Stomach smooth muscle (tissue), 2 donors: ENCODE data around the gene FRMD6.

ENCODE experiments used
- H3K27ac ChIP-seq: one replicate; pipeline ENCODE4 v1.7.0; 2013; ENCODE audit warnings: mild to moderate bottlenecking, low read length, inconsistent platforms
- H3K27me3 ChIP-seq, 2 donors: one replicate each; pipeline ENCODE4 v1.7.0; 2013; ENCODE audit warnings: low read length in 2 of 2; ENCODE audit not compliant: insufficient read depth in 2 of 2, control insufficient read depth in 1 of 2
- H3K36me3 ChIP-seq, 2 donors: one replicate each; pipeline ENCODE4 v1.7.0; 2013; ENCODE audit warnings: low read length in 2 of 2; ENCODE audit not compliant: control insufficient read depth in 2 of 2, insufficient read depth in 2 of 2
- H3K4me1 ChIP-seq: one replicate; pipeline ENCODE4 v1.7.0; 2013; ENCODE audit warnings: low read length; ENCODE audit not compliant: control insufficient read depth, insufficient read depth
- H3K4me3 ChIP-seq, 2 donors: one replicate each; pipeline ENCODE4 v1.7.0; 2013; ENCODE audit warnings: low read length in 2 of 2
- H3K9ac ChIP-seq, 2 donors: one replicate each; pipeline ENCODE4 v1.7.0; 2013; ENCODE audit warnings: low read length in 2 of 2, mild to moderate bottlenecking in 1 of 2
- H3K9me3 ChIP-seq, 2 donors: one replicate each; pipeline ENCODE4 v1.7.0; 2013; ENCODE audit warnings: low read length in 2 of 2; ENCODE audit not compliant: control insufficient read depth in 2 of 2
- donor health status: healthy.
- donor health status: Pancreatic carcinoma.

FRMD6 gene

GRCh38 chr14:51692646-51693045 is 40.9 kb downstream of the FRMD6 start:
- Histone ChIP-seq H3K27me3 (no peaks in the 10 kb centered on the region), H3K9me3 (no peaks in the 10 kb centered on the region), H3K27ac (no peak overlapping the region), H3K4me1 (no peaks in the 10 kb centered on the region), H3K4me3 (no peak overlapping the region), H3K9ac (no peak overlapping the region), H3K36me3 (peaks cover 6 to 17% of the 10 kb centered on the region in 2 donors)

GRCh38 chr14:51697848-51698247 is 46.1 kb downstream of the FRMD6 start:
- no peaks in the 10 kb centered on the region for H3K9me3 ChIP-seq
- no peak overlapping the region for H3K9ac ChIP-seq
- no peak overlapping the region for H3K4me3 ChIP-seq
- H3K27me3 ChIP-seq: no peaks in the 10 kb centered on the region
- H3K27ac ChIP-seq: no peak overlapping the region
- no peaks in the 10 kb centered on the region for H3K4me1 ChIP-seq
- peaks cover under 1 to 13% of the 10 kb centered on the region in 2 donors for H3K36me3 ChIP-seq

- H3K27me3 ChIP-seq: no peaks in the 10 kb centered on the region
- H3K27ac ChIP-seq: no peak overlapping the region
- H3K4me3 ChIP-seq: no peak overlapping the region
- H3K4me1 ChIP-seq: no peaks in the 10 kb centered on the region
- peaks cover 28 to 38% of the 10 kb centered on the region in 2 donors for H3K36me3 ChIP-seq
- no peak overlapping the region for H3K9ac ChIP-seq
- no peaks in the 10 kb centered on the region for H3K9me3 ChIP-seq
Observed at GRCh38 chr14:51701951-51702350, 50.2 kb downstream of the FRMD6 start.

GRCh38 chr14:51703787-51704186 is 52.1 kb downstream of the FRMD6 start:
- Histone ChIP-seq H3K27ac (no peak overlapping the region), H3K36me3 (peaks cover 40 to 49% of the 10 kb centered on the region in 2 donors)

GRCh38 chr14:51704545-51704944 is 52.8 kb downstream of the FRMD6 start:
- H3K4me1 ChIP-seq: no peaks in the 10 kb centered on the region
- no peak overlapping the region for H3K4me3 ChIP-seq
- no peak overlapping the region for H3K27ac ChIP-seq
- no peaks in the 10 kb centered on the region for H3K9me3 ChIP-seq
- H3K9ac ChIP-seq: no peak overlapping the region
- H3K36me3 ChIP-seq: peaks cover 45 to 56% of the 10 kb centered on the region in 2 donors
- H3K27me3 ChIP-seq: no peaks in the 10 kb centered on the region

More at GRCh38 chr14:51703787-51704186, 52.1 kb downstream of the FRMD6 start:
- H3K9ac ChIP-seq: no peak overlapping the region
- no peaks in the 10 kb centered on the region for H3K27me3 ChIP-seq
- no peak overlapping the region for H3K4me3 ChIP-seq
- no peaks in the 10 kb centered on the region for H3K9me3 ChIP-seq
- H3K4me1 ChIP-seq: no peaks in the 10 kb centered on the region

GRCh38 chr14:51707327-51707726 is 55.6 kb downstream of the FRMD6 start:
- H3K4me3 ChIP-seq: no peak overlapping the region
- H3K4me1 ChIP-seq: no peaks in the 10 kb centered on the region
- H3K27me3 ChIP-seq: no peaks in the 10 kb centered on the region
- peaks cover 50 to 62% of the 10 kb centered on the region in 2 donors for H3K36me3 ChIP-seq
- H3K27ac ChIP-seq: no peak overlapping the region
- no peaks in the 10 kb centered on the region for H3K9me3 ChIP-seq
- H3K9ac ChIP-seq: no peak overlapping the region

- Histone ChIP-seq H3K27me3 (no peaks in the 10 kb centered on the region), H3K4me3 (no peak overlapping the region), H3K27ac (no peak overlapping the region), H3K9me3 (no peaks in the 10 kb centered on the region), H3K36me3 (peaks cover 35 to 43% of the 10 kb centered on the region in 2 donors), H3K9ac (no peak overlapping the region), H3K4me1 (no peaks in the 10 kb centered on the region)
Observed at GRCh38 chr14:51711505-51711904, 59.8 kb downstream of the FRMD6 start.

GRCh38 chr14:51715250-51715649 is 63.5 kb downstream of the FRMD6 start:
- H3K4me3 ChIP-seq: no peak overlapping the region
- no peaks in the 10 kb centered on the region for H3K27me3 ChIP-seq
- H3K9ac ChIP-seq: no peak overlapping the region
- no peaks in the 10 kb centered on the region for H3K4me1 ChIP-seq
- H3K9me3 ChIP-seq: no peaks in the 10 kb centered on the region
- peaks cover 43 to 49% of the 10 kb centered on the region in 2 donors for H3K36me3 ChIP-seq
- H3K27ac ChIP-seq: no peak overlapping the region

GRCh38 chr14:51715742-51716141 is 64.0 kb downstream of the FRMD6 start:
- Histone ChIP-seq H3K9me3 (no peaks in the 10 kb centered on the region), H3K36me3 (peaks cover 47 to 54% of the 10 kb centered on the region in 2 donors), H3K4me1 (no peaks in the 10 kb centered on the region), H3K4me3 (no peak overlapping the region), H3K9ac (no peak overlapping the region), H3K27ac (no peak overlapping the region), H3K27me3 (no peaks in the 10 kb centered on the region)

GRCh38 chr14:51716610-51717009 is 64.9 kb downstream of the FRMD6 start:
- Histone ChIP-seq H3K9me3 (no peaks in the 10 kb centered on the region), H3K36me3 (peaks cover 48 to 61% of the 10 kb centered on the region in 2 donors), H3K4me1 (no peaks in the 10 kb centered on the region), H3K27me3 (no peaks in the 10 kb centered on the region), H3K4me3 (no peak overlapping the region), H3K9ac (no peak overlapping the region), H3K27ac (no peak overlapping the region)

GRCh38 chr14:51717766-51718165 is 66.1 kb downstream of the FRMD6 start:
- Histone ChIP-seq H3K27me3 (no peaks in the 10 kb centered on the region), H3K9ac (no peak overlapping the region), H3K4me3 (no peak overlapping the region), H3K27ac (no peak overlapping the region), H3K9me3 (no peaks in the 10 kb centered on the region), H3K36me3 (peaks cover 55 to 62% of the 10 kb centered on the region in 2 donors), H3K4me1 (no peaks in the 10 kb centered on the region)
